A549 (cell line): ENCODE measurements around the gene MAPKAPK2. TPM values are rescaled to one million over a fixed set of nuclear protein-coding genes. Genes with fewer than 3 reads are reported as not detected.

Experiments used
- ATAC-seq, 2 experiments: fragments of 200-7000 bp in 1 of 2; fragments of >200 bp in 1 of 2; cut with Nextera tagmentation in 1 of 2; cut with Tn5 transposase in 1 of 2; 3 replicates each; pipeline versions ENCODE4 v1.8.0 to v1.9.1; 2018 to 2020; ENCODE audit warnings: mild to moderate bottlenecking in 1 of 2, moderate library complexity in 1 of 2
- CTCF ChIA-PET: fragments of 300-600 bp; sonication (Branson Sonifier 250); formaldehyde crosslinking; extraction: SDS; loops from one replicate; lab custom pipeline; 2021; ENCODE audit warnings: antibody characterized with exemption, inconsistent platforms; lab: Yijun Ruan, JAX
- POLR2A ChIA-PET: fragments of 350-600 bp; formaldehyde crosslinking; extraction: SDS; loops from one replicate; lab custom pipeline; 2021; ENCODE audit warnings: antibody characterized with exemption, inconsistent platforms; lab: Yijun Ruan, JAX
- DNase-seq, 2 experiments: peaks; one replicate each; pipeline versions ENCODE4 v3.0.0 to v3.0.0-alpha.2; 2011 to 2016; ENCODE audit warnings: low read depth in 1 of 2, low spot score in 1 of 2
- FAIRE-seq: peaks from 2 replicates; lab custom pipeline; 2011; peaks lifted over from hg19 to GRCh38; lab: Jason Lieb, UNC
- H3K27ac ChIP-seq, 2 experiments: fragments of >200 bp; sonication (Bioruptor Twin); formaldehyde crosslinking; 3 replicates each; pipeline ENCODE4 v1.5.1; 2016 to 2017
- H3K4me1 ChIP-seq: fragments of >200 bp; sonication (Bioruptor Twin); formaldehyde crosslinking; 3 replicates; pipeline ENCODE4 v1.6.1; 2016
- H3K4me2 ChIP-seq: fragments of >200 bp; sonication (Bioruptor Twin); formaldehyde crosslinking; 3 replicates; pipeline ENCODE4 v1.6.1; 2016
- H3K4me3 ChIP-seq: fragments of >200 bp; sonication (Bioruptor Twin); formaldehyde crosslinking; 3 replicates; pipeline ENCODE4 v1.5.1; 2016
- H3K9me3 ChIP-seq: fragments of >200 bp; sonication (Bioruptor Twin); formaldehyde crosslinking; 3 replicates; pipeline ENCODE4 v1.6.1; 2016
- ATOH8 ChIP-seq: fragments of 250-450 bp; sonication (Bioruptor Pico); IDR thresholded peaks from 2 replicates; pipeline ENCODE4 v1.5.0; 2020; ENCODE audit warnings: low read depth, mild to moderate bottlenecking, moderate library complexity
- CEBPB ChIP-seq, 2 experiments: fragments of >200 bp in 1 of 2; sonication (Bioruptor Twin) in 1 of 2; formaldehyde crosslinking in 1 of 2; IDR thresholded peaks; 2 replicates each; pipeline ENCODE4 v1.6.1; 2012 to 2016
- CTCF ChIP-seq: fragments of >200 bp; sonication (Bioruptor Twin); formaldehyde crosslinking; IDR thresholded peaks from 3 replicates; pipeline ENCODE4 v1.5.1; 2016
- E2F6 ChIP-seq: IDR thresholded peaks from 2 replicates; pipeline ENCODE4 v1.6.1; 2012; ENCODE audit warnings: low read depth, borderline replicate concordance
- EHF ChIP-seq: fragments of 250-450 bp; sonication (Bioruptor Pico); IDR thresholded peaks from 2 replicates; pipeline ENCODE4 v1.5.0; 2020; ENCODE audit warnings: mild to moderate bottlenecking
- ESRRA ChIP-seq: fragments of 150-350 bp; IDR thresholded peaks from 2 replicates; pipeline ENCODE4 v1.6.1; 2014; ENCODE audit warnings: mild to moderate bottlenecking, low read length, borderline replicate concordance
- FOXS1 ChIP-seq: fragments of 250-450 bp; sonication (Bioruptor Pico); IDR thresholded peaks from 2 replicates; pipeline ENCODE4 v1.5.0; 2020; ENCODE audit warnings: mild to moderate bottlenecking, moderate library complexity
- GATA3 ChIP-seq: IDR thresholded peaks from 2 replicates; pipeline ENCODE4 v1.6.1; 2012; ENCODE audit warnings: borderline replicate concordance
- PBX3 ChIP-seq: IDR thresholded peaks from 2 replicates; pipeline ENCODE4 v1.6.1; 2012
- POLR2AphosphoS2 ChIP-seq: conservative IDR thresholded peaks from 2 replicates; pipeline ENCODE4 v1.6.1; 2012; ENCODE audit warnings: low read length, improper control_type of control experiment, inconsistent platforms
- RAD21 ChIP-seq, 2 experiments: fragments of >200 bp in 1 of 2; sonication (Bioruptor Twin) in 1 of 2; formaldehyde crosslinking in 1 of 2; IDR thresholded peaks in 1 of 2; conservative IDR thresholded peaks in 1 of 2; 2 replicates in 1 of 2; 3 replicates in 1 of 2; pipeline ENCODE4 v1.6.1; 2012 to 2018; ENCODE audit warnings: inconsistent platforms in 1 of 2
- SMC3 ChIP-seq: fragments of >200 bp; sonication (Bioruptor Twin); formaldehyde crosslinking; IDR thresholded peaks from 3 replicates; pipeline ENCODE4 v1.6.1; 2018; ENCODE audit warnings: inconsistent platforms
- TFCP2L1 ChIP-seq: fragments of 250-450 bp; sonication (Bioruptor Pico); IDR thresholded peaks from 2 replicates; pipeline ENCODE4 v1.5.0; 2021; ENCODE audit warnings: mild to moderate bottlenecking
- TP53 ChIP-seq: fragments of 250-450 bp; sonication (Bioruptor Pico); IDR thresholded peaks from 2 replicates; pipeline ENCODE4 v1.5.0; 2021; ENCODE audit warnings: mild to moderate bottlenecking, moderate library complexity
- WGBS: methylation state at CpG from one replicate; pipeline ENCODE4 v1.1.6; 2017; ENCODE audit errors: missing lambda C conversion rate; 5-methylcytosine and 5-hydroxymethylcytosine counted together
- polyA plus RNA-seq, 4 experiments: library from polyadenylated mRNA; depleted of rRNA in 3 of 4; stranded (reverse); fragments of >200 nt; fragmentation: RNase III in 1 of 4; extraction: RNeasy Plus Mini Kit Qiagen cat#74134 plus additional on column Dnase treatment in 1 of 4; gene quantifications; 2 replicates in 3 of 4; 3 replicates in 1 of 4; pipeline ENCODE4 v1.2.3, GENCODE V29; 2011 to 2017

MAPKAPK2 gene
- polyA plus RNA-seq, 2 of the 4 experiments (the other 2 are of a cell fraction) = 37.2 to 43.0 TPM

GRCh38 chr1:206725109-206725963 is 40.6 kb downstream of the MAPKAPK2 start:
- ATAC-seq (peak in 1 of 2 experiments; percentile 44; a peak in 3 of 6 replicates), FAIRE-seq (no peak), DNase-seq (peak; percentile 57)
- Histone ChIP-seq H3K4me3 (no peak overlapping the region), H3K4me1 (peaks cover 62% of the 10 kb centered on the region), H3K27ac (peak overlapping the region; percentile 90 to 92), H3K9me3 (no peaks in the 10 kb centered on the region), H3K4me2 (peak overlapping the region; percentile 88)
- TF ChIP-seq EHF (CRISPR knock-in tag) (no peak), CTCF (peak; percentile 46; the same call in 2 of the 3 replicates), RAD21 (conservative IDR thresholded peaks at IDR 0.05 in 1 of 2, IDR thresholded peaks at IDR 0.05 in 1 of 2) (peak in 1 of 2 experiments; percentile 36; a peak in 2 of 5 replicates), POLR2AphosphoS2 (no peak)
- 71% methylated on average over 9 of the region's 9 CpGs for WGBS
- ChIA-PET CTCF (interaction anchor here (0.8 to 10.6 kb wide), 41 partner anchors 11 to 355 kb away, joined by 3 to 116 read pairs (median 4); partner anchors contain the start of gene DYRK3), POLR2A (no interaction called here)

- Histone ChIP-seq H3K27ac (no peak overlapping the region), H3K4me3 (no peak overlapping the region), H3K9me3 (no peaks in the 10 kb centered on the region), H3K4me2 (no peak overlapping the region), H3K4me1 (peaks cover 36% of the 10 kb centered on the region)
- no peak for DNase-seq
- 91% methylated on average over 6 of the region's 8 CpGs for WGBS
- ChIA-PET CTCF (interaction anchor here (0.7 to 10.6 kb wide), 9 partner anchors 8 to 254 kb away, joined by 3 to 116 read pairs (median 16); no protein-coding TSS in a partner anchor), POLR2A (no interaction called here)
- no peak for ATAC-seq
- TF ChIP-seq TP53 (no peak), FOXS1 (no peak)
- no peak for FAIRE-seq
Measured at GRCh38 chr1:206727981-206728696, 43.4 kb downstream of the MAPKAPK2 start.

GRCh38 chr1:206728697-206728987 is 43.9 kb downstream of the MAPKAPK2 start:
- ATAC-seq = no peak
- no peak for TF ChIP-seq ESRRA
- TF ChIP-seq SMC3 = no peak
- TF ChIP-seq PBX3 = no peak
- no peak for TF ChIP-seq E2F6
- no peak for TF ChIP-seq CEBPB (IDR thresholded peaks at IDR 0.05)
- no peak for TF ChIP-seq GATA3
- no peak for TF ChIP-seq TFCP2L1 (CRISPR knock-in tag)
- TF ChIP-seq ATOH8 = no peak
- POLR2A ChIA-PET = no interaction called here
- peaks cover 31% of the 10 kb centered on the region for H3K4me1 ChIP-seq
- H3K9me3 ChIP-seq = no peaks in the 10 kb centered on the region
- DNase-seq = no peak
- 96% methylated on average over 9 of the region's 9 CpGs for WGBS
- no peak for FAIRE-seq
- no peak overlapping the region for H3K27ac ChIP-seq
- H3K4me2 ChIP-seq = no peak overlapping the region
- CTCF ChIA-PET = interaction anchor here (0.7 to 10.6 kb wide), 5 partner anchors 13 to 276 kb away, joined by 3 to 96 read pairs (median 3); no protein-coding TSS in a partner anchor
- no peak overlapping the region for H3K4me3 ChIP-seq
